GM19043 (cell line): ENCODE measurements around the gene NLK.
A peak's percentile ranks its signal among the peaks of the same experiment; 100 is the strongest.

ENCODE experiments used
- ATAC-seq: cut with Tn5 transposase; IDR thresholded peaks from one replicate; pipeline ENCODE4 v1.9.1; 2021; ENCODE audit warnings: low read depth; ENCODE audit not compliant: unreplicated experiment

The NLK gene

DNA sequence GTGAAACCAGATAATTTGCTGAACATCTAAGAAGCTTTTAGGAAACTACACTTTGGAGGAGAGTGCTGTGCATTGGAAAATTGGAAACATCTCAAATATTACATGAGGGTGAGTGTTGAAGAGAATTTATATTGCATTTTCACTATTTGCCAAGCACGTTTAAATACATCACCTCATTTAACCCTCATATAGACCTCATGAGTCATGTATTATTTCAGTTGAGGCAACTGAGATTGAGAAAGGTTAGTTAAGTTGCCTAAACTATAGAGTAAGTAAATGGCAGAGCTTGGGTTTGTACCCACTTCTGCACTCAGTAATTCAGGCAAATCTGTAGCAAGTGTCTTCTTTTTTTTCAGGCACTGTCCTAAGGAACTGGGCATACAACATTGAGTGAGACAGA is 3.7 kb upstream of the NLK start:
- ATAC-seq, result no peak

DNA sequence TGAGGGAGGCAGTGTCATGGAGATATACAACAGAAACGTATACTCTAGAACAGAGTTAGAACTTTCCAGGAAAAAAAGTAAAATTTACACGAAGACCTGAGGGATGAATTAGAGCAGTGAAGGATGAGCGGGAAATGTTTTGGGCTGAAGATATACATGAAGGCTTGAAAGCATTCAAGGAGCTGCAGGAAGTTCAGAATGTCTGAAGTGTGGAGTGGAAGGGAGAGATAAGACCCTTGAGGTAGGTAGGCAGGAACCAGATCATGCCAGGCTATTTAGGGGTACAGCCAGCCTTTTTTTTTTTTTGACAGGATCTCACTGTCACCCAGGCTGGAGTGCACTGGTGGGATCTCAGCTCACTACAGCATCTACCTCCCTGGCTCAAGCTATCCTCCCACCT is 3.2 kb upstream of the NLK start:
- no peak for ATAC-seq

DNA sequence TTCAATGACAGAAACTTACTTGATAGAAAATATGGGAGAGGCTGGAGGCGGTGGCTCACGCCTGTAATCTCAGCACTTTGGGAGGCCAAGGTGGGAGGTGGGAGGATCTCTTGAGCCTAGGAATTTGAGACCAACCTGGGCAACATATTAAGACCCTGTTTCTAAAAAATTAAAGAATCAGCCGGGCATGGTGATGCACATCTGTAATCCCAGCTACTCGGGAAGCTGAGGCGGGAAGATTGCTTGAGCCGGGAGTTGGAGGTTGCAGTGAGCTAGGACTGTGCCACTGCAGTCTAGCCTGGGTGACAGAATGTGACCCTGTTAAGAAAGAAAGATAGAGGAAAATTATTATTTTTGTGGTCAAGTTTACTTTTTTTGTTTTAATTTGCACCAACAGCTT is 2.1 kb upstream of the NLK start:
- ATAC-seq, result no peak

DNA sequence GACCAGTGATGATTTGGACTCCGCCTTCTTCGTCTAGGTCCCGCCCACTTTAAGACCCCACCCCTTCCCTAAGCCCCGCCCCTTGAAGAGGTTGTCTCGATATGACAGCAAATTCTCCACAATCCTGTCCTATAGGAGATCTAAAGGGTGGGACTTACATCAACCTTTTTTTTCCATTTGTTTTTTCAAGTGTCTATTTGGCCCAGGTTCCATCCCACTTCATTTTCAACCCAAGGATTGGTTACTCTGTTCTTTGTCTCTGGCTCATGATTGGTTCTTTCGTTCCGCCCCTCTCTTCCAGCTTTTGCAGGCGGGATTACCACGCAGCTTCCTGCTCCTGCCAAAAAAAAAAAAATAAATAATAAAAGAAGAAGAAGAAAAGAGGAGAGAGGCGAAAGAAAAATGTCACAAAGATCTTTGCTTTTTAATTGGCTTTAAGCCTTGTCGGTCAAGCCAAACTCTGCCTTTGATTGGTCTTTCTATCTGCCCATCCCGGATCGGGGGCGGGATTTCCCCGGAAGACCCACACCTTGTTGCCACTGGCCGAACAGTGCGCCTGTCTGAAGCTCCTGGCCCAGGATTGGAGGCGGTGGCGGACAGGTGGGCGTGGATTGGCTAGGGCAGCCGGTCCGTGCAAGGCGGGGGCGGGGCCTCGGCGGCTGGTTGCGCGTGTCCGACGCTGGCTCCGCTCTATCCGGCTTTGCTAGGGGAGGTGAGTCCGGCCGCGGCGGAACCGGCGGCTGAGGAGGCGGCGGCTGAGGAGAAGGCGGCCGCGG is 1.2 kb upstream of the NLK start:
- peak; percentile 80 for ATAC-seq

DNA sequence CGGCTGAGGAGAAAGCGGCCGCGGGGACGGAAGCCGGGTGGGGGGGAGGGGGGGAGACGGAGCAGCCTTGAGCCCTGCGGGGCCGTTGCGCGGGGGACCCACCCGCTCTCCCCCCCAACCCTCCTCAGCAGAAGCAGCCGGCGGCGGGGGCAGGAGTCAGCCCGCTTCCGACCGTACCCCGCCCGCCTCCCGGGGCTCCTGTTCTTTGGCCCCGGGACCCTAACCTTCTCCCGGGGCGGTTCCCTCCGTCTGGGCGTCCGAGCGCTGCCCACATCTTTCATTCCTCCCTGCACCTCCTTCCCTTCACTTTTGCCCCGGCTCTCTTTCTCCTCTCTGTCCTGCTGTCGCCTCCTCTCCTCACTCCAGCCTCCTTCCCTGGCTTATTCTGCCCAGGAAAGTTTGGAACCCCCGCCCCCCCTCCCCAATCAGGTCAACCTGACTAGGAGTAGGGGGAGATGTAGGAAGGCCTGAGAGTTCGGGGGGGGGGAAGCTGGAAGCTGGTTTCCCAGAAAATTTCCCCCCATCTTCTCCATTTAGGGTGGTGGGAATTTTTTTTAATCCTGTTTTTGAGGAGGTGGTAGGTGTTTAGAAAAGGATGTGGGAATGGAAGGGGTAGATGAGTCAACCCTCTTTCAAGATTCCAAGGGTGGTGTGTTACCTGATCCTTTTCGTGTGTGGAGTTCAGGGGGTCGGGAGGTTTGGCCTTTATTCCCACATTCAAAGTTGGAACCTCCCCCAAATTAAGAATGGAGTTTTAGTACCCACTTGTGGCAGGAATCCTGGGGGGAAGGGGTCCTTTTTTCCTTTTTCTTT is 427 bp upstream of the NLK start:
- no peak for ATAC-seq

DNA sequence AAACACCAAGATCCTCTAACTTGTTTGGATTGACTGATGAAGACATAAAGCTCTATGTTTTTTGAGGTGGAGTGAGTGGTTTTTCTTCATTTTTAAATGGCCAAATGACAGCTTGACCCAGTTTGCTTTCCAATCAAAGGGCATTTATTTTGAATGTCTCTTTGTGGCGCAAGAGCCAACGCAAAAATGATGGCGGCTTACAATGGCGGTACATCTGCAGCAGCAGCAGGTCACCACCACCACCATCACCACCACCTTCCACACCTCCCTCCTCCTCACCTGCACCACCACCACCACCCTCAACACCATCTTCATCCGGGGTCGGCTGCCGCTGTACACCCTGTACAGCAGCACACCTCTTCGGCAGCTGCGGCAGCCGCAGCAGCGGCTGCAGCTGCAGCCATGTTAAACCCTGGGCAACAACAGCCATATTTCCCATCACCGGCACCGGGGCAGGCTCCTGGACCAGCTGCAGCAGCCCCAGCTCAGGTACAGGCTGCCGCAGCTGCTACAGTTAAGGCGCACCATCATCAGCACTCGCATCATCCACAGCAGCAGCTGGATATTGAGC is 329 bp downstream of the NLK start:
- no peak for ATAC-seq

DNA sequence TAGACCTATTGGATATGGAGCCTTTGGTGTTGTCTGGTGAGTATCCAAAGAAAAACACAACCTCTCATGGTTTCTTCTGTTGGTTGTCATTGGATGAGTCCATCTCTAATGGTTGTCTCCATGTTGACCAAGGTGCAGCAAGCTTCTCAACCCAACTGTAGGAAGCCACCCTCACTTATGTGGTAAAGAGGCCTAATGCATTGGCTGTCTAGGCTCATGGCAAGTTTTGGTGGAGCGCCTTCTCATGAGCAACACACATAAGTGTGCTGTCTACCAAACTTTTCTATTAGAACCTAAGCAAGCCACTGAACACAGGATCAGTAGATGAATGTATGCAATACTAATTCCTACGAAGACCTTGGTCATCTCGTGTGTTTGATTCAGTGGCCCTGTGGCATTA is 819 bp downstream of the NLK start:
- no peak for ATAC-seq

DNA sequence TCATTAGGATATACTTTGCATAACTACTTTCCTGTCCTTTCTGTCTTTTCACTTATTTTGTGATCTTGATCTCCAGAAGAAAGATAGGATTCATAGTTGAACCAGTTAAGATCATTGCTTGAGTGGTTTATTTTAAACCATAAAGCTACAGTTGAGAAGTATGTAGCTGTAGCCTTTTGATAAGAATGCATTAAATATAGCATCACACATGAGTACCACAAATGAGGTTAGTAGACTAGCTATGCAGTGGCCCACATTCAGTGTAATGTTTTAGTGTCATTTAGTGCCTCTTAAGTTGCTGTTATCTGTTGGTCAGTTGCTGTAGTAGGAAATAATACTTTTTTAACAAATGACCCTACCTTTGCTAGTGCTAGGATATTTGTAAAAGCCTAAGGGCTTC is 1.3 kb downstream of the NLK start:
- ATAC-seq, result no peak

DNA sequence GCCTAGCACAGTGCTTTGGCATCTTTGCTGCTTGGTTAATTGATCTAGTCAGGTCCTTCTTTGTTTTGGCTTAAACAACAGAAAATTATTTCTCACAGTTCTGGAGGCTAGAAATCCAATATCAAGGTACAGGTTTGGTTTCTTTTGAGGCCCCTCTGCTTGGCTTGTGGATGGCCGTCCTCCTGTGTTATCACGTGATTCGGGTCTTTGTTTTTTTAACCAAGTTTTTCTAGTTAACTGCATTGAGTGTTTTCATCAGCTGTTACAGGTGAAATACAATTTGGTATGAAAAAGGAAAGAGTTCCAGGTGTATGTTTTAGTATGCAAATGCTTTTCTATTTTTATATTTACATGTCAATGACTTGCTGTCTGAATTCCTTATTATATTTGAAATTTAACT is 2.8 kb downstream of the NLK start:
- ATAC-seq, result no peak

DNA sequence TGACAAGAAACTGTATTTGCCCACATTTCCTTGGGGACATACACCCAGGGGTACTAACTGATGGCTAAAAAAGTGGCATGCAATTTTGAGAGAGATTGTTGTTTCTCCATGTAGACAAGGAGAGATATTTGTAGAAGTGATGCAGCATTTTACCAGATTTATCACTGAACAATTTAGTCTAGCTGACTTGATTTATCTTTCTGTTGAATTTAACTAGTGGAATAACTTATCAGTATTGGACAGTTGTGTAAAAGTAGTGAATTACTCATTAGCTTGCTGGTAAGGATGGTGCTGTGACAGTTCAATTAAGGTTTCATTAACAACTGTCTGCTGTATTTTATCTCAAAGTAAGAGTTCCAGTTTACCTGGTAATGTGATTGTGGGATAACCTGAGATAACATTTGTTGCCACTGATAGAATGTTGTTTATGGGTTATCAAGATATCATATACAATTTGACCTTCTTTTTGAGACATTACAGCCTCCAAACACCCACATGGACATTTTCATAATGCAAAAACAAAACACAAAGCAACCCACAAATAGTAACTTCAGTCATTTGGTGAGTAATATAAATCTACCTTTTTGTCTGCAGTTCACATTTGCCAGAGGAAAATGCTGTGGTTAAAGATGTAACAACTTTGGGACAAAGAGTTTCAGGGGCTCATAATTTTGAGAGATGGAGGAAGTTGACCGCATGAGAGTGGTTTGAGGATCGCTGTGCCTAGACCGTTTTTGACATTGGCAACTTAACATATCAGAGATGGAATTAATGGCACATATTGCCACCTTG is 3.8 kb downstream of the NLK start:
- ATAC-seq, result no peak

DNA sequence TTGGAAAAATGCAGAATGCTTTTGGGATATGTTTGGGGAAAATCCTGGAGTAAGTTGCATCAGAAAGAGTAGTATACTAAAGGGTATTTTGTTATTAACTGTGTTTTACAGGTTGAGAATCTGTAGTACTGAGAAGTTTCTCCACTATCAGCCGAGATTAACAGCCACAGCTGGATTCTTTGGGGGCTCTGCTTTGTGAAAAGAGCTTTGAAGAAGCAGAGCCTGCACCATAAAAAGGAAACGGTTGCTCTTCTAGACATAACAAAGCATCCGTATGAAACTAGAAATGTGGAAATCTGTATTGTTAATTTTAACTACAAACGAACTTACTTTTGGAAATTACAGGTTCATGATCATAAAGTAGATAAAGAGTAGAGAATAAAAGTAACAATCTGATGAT is 5.3 kb downstream of the NLK start:
- ATAC-seq, result no peak

DNA sequence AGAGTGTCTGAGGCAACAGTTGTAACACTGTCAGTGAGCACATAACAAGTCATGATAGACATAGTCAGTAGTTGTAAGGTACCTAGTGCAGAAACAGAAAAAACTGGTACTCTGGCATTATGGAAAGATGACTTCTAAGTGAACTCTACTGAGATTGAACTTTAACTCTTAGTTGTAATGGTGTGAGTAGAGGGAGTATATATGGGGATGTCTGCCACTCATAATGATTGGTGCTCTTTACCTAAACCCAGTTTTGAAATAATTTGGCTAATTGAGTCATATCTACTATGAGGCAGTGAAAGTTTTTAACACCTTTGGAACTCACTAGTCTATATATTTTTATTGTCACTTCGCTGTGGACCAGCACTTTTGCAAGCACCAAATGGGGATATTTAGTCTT is 6.6 kb downstream of the NLK start:
- no peak for ATAC-seq

DNA sequence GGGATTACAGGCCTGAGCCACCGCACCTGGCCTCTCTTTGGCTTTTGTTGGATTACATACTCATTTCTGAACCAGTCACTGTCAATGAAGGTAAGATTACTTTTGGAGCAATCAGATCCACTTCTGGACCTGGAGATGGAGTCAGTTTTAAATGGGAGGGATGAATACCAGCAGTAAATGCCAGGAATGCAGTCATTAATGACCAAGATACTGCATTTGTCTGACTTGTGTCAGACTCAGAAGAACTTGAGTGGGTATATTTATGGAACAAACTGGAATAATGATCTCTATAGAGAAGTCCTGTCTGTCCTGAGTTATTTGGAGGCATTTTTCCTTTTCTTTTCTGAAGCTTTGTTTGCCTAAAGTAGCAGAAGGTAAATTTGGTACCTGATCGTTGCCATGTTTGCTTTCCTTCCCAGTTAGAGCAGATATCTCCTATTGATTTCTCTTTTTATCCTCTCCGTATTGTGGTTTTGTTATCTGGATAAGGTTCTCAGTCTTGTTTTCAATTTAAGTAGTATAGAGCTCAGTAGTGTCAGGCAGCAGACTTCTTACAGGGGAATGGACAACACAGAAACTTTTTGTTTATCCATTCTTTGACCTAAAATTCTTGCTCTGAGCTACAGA is 10.7 kb downstream of the NLK start:
- ATAC-seq, result no peak

DNA sequence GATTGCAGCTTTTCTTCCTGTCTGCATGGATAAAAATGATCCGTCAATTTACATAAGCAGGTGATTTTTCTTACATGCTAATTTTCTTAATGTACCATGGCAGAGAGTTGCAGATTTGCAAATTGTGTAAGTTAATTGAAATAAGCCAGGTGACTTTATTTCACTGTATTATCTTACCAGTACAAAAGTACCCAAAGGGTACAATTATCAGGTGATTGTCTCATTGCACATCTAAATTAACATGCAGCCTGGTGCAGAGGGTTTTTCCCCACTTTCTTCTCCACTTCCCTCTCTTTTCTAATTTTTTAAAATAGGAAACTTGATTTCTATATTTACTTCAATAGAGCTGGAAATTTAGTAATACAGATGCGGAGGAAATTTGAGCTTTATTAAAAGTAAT is 11.2 kb downstream of the NLK start:
- no peak for ATAC-seq

DNA sequence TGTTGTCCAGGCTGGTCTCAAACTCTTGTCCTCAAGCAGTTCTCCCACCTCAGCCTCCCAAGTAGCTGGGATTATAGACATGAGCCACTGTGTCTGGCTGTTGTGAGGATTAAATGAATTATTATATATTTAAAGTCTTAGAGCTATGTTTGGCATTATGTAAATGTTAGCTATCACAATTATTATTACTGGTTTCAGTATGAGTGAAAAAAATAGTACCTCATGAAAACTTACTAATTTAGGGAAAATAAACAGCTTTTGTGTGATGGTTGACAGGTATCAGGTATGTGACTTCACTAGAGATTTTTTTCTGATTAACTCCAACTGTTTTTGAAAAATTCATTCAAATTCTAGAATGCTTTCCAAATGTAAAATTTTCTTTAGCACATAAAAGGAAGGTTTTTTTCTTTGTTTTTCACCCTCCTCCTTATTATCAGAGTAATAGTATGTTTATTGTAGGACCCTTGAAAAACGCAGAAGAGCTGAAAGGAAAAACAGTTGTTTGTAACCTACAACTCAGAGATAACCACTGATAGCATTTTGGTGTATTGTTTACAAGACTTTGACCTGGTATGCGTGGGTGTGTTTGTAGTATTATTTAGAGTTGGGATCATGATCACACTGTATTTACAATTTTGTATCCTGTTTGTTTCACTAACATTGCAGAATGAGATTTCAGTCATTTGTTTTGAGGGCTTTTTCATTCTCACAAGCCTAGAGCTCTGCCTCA is 13.2 kb downstream of the NLK start:
- no peak for ATAC-seq

DNA sequence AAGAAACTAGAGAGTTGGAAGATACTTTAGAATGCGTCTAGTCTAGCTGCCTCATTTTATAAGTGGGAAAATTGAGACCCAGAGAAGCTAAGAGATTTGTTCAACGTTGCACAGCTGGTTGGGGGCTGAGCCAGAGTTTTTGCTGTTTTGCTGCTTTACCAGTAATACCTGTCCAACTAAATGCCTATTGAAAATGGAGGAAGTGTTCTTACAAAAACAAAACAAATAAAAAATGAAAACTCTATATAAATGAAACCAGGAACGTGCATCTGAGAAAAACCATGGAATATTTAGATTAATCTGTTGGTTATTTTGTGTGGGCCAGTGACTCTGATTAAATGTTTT is 13.8 kb downstream of the NLK start:
- no peak for ATAC-seq

DNA sequence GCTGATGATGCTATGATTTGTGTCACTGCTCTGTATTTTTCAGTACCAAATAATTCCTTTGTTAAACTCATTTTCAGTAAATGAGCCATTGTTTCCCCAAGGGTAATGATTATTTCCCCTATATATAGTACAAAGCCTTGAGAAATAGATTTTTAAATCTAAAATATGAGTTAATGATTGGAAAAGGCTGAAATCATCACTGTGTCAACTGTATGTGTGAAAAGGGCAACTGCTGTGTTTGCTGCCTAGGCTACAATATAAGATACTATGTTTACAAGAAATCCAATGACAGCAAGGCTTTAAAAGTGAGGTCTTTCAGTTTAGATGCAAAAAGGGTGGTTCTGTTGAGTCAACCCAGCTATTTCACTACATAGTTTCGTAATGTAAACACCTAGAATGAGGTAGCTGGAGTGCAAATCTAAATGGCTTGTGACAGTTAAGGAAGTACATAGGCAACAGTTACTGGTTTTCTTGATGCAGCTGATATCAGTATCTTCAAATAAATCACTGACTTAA is 15.3 kb downstream of the NLK start:
- peak; percentile 86 for ATAC-seq

DNA sequence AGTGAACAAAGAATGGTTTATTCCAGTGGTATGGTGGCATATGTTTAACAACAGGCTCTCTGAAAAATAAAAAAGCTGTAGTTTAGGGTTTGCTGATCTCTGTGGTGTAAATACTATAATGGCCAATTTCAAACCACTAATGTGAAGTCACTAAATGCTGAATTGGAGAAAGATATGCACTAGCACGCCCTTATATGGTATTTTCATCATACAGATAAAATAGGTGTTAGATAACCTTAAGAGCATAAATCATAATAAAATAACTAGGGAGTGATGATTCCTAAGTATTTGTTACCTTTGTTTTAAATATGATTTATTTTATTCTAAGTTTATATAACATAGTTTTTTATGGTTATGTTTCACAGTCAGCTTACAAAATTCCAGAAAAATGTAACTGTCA is 17.2 kb downstream of the NLK start:
- no peak for ATAC-seq

DNA sequence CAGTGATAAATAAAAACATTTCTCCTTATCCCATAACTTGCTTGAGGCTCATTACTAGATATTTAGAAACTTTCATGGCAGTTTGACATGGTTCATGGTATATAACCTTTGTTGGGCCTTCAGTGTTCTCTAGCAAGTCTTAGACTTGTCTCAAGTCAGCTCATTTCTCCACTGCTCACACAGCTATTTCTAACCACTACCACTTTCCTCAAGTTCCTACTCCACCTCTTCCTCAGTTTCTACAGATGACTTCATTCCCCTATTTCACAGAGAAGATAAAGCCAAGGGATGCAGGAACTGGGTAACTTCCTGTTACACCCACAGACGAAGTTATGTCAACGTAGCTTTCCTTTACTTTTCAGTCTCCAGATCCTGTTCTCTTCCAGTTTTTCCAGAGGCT is 23.2 kb downstream of the NLK start:
- ATAC-seq, result no peak

DNA sequence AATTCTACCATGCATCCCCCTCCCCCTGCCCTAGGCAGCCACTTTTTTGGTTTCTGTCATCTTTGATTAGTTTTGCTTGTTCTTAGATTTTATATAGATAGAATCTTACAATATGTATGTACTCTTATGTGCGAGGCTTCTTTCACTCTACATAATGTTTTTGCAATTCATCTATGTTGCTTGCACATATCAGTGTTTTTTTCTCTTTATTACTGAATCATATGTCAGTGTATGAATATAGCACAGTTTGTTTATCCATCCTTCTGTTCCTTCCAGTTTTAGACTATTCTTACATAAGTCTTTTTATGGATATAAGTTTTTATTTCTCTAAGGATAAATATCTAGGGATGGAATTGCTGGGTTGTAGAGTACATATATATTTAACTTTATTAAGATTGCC is 26.6 kb downstream of the NLK start:
- no peak for ATAC-seq
